ENCODE measurements around the gene IPO11.

The IPO11 gene

GRCh38 chr5:62608529-62609511, 196.3 kb downstream of the IPO11 start:
- Histone ChIP-seq H3K4me1 (ENCODE audit: insufficient read depth, poor library complexity, severe bottlenecking) (no peaks in the 10 kb centered on the region), H3K27ac (ENCODE audit: poor library complexity, severe bottlenecking) (no peak overlapping the region), H3K9me3 (ENCODE audit: severe bottlenecking) (no peaks in the 10 kb centered on the region), H3K36me3 (ENCODE audit: low read depth) (0 out of 2 replicates have a peak, but pooled peaks cover 11% of the 10 kb centered on the region), H3K27me3 (ENCODE audit: insufficient read depth, poor library complexity, severe bottlenecking) (no peaks in the 10 kb centered on the region), H3K4me3 (ENCODE audit: severe bottlenecking) (no peak overlapping the region)
- no peak for TF ChIP-seq CTCF (IDR thresholded peaks at IDR 0.05; ENCODE audit: poor library complexity, severe bottlenecking)
- ATAC-seq (ENCODE audit: low read depth) (no peak), DNase-seq (ENCODE audit: low spot score) (no peak)

GRCh38 chr5:62614355-62614754, 201.8 kb downstream of the IPO11 start:
- Histone ChIP-seq H3K27ac (ENCODE audit: poor library complexity, severe bottlenecking) (no peak overlapping the region), H3K36me3 (ENCODE audit: low read depth) (0 out of 2 replicates have a peak, but pooled peaks cover 11% of the 10 kb centered on the region), H3K9me3 (ENCODE audit: severe bottlenecking) (no peaks in the 10 kb centered on the region), H3K4me1 (ENCODE audit: insufficient read depth, poor library complexity, severe bottlenecking) (no peaks in the 10 kb centered on the region), H3K4me3 (ENCODE audit: severe bottlenecking) (no peak overlapping the region), H3K27me3 (ENCODE audit: insufficient read depth, poor library complexity, severe bottlenecking) (no peaks in the 10 kb centered on the region)
- no peak for DNase-seq (ENCODE audit: low spot score)
- TF ChIP-seq CTCF (IDR thresholded peaks at IDR 0.05; ENCODE audit: poor library complexity, severe bottlenecking) = no peak
- ATAC-seq (ENCODE audit: low read depth) = no peak

GRCh38 chr5:62616615-62617277, 204.2 kb downstream of the IPO11 start:
- TF ChIP-seq CTCF (IDR thresholded peaks at IDR 0.05; ENCODE audit: poor library complexity, severe bottlenecking) = no peak
- DNase-seq (ENCODE audit: low spot score) (no peak), ATAC-seq (ENCODE audit: low read depth) (no peak)
- Histone ChIP-seq H3K4me1 (ENCODE audit: insufficient read depth, poor library complexity, severe bottlenecking) (no peaks in the 10 kb centered on the region), H3K4me3 (ENCODE audit: severe bottlenecking) (no peak overlapping the region), H3K27ac (ENCODE audit: poor library complexity, severe bottlenecking) (no peak overlapping the region), H3K9me3 (ENCODE audit: severe bottlenecking) (no peaks in the 10 kb centered on the region), H3K36me3 (ENCODE audit: low read depth) (0 out of 2 replicates have a peak, but pooled peaks cover 3% of the 10 kb centered on the region), H3K27me3 (ENCODE audit: insufficient read depth, poor library complexity, severe bottlenecking) (no peaks in the 10 kb centered on the region)

GRCh38 chr5:62617943-62618342, 205.4 kb downstream of the IPO11 start:
- TF ChIP-seq CTCF (IDR thresholded peaks at IDR 0.05; ENCODE audit: poor library complexity, severe bottlenecking) = no peak
- ATAC-seq (ENCODE audit: low read depth) = no peak

More at GRCh38 chr5:62617943-62618342, 205.4 kb downstream of the IPO11 start:
- Histone ChIP-seq H3K4me3 (ENCODE audit: severe bottlenecking) (no peak overlapping the region), H3K27ac (ENCODE audit: poor library complexity, severe bottlenecking) (no peak overlapping the region), H3K36me3 (ENCODE audit: low read depth) (no peaks in the 10 kb centered on the region), H3K4me1 (ENCODE audit: insufficient read depth, poor library complexity, severe bottlenecking) (no peaks in the 10 kb centered on the region), H3K9me3 (ENCODE audit: severe bottlenecking) (no peaks in the 10 kb centered on the region), H3K27me3 (ENCODE audit: insufficient read depth, poor library complexity, severe bottlenecking) (no peaks in the 10 kb centered on the region)
- DNase-seq (ENCODE audit: low spot score) = no peak
